HG03108 (cell line): Measurements from ENCODE around the gene E2F4.

ENCODE experiments used
- ATAC-seq: cut with Tn5 transposase; IDR thresholded peaks from one replicate; pipeline ENCODE4 v1.9.1; 2021; ENCODE audit warnings: moderate library complexity; ENCODE audit not compliant: unreplicated experiment

E2F4 gene

DNA sequence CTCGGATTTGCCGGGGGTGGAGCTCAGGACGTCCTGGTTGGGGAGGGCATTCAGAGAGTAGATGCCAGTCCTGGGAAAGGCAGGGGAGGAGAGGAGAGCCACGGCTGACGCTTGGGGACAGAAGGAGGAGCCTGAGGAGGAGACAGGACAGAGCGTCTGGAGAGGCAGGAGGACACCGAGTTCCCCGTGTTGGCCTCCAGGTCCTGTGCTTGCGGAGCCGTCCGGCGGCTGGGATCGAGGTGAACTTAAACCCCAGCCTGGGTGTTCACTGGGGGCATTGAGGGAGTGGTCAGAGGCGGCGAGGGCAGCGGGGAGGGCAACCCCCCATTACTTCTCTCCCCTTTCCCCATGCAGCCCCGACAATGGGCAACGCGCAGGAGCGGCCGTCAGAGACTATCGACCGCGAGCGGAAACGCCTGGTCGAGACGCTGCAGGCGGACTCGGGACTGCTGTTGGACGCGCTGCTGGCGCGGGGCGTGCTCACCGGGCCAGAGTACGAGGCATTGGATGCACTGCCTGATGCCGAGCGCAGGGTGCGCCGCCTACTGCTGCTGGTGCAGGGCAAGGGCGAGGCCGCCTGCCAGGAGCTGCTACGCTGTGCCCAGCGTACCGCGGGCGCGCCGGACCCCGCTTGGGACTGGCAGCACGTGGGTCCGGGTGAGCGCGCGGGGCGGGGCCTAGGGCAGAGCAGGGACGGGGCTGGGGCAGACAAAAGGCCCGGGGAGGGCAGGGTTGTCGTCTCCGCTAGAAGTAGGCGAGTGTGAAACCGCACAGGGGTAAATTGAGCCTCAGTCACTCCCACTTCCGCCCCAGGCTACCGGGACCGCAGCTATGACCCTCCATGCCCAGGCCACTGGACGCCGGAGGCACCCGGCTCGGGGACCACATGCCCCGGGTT, 17.9 kb upstream of the E2F4 start:
- peak; percentile 38 for ATAC-seq

DNA sequence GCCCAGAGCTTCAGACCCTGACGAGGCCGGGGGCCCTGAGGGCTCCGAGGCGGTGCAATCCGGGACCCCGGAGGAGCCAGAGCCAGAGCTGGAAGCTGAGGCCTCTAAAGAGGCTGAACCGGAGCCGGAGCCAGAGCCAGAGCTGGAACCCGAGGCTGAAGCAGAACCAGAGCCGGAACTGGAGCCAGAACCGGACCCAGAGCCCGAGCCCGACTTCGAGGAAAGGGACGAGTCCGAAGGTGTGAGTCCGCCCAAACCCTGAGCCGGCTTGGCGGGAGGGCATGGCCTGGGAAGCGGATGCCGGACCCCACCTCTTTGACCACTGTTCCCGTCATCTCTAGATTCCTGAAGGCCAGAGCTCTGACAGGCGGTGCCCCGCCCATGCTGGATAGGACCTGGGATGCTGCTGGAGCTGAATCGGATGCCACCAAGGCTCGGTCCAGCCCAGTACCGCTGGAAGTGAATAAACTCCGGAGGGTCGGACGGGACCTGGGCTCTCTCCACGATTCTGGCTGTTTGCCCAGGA, 17.2 kb upstream of the E2F4 start:
- no peak for ATAC-seq

DNA sequence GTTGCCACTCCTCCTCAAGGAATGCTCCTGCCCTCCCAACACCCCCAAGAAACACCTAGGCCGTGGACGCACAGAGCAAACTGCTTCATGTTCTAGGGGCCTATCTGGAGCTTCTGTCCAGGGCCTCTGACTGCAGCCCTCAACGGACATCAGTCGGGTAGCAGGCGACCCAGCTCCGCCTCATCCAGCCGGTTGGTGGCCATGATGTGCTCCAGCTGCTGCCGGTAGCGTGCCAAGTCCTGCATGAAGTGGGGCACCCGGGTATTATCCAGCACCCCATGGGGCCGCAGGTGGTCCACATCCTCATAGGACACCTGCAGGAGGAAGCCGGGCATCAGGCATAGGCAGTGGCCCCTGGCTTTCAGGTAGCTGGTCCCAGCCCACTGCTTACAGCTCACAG, 15.3 kb upstream of the E2F4 start:
- no peak for ATAC-seq

DNA sequence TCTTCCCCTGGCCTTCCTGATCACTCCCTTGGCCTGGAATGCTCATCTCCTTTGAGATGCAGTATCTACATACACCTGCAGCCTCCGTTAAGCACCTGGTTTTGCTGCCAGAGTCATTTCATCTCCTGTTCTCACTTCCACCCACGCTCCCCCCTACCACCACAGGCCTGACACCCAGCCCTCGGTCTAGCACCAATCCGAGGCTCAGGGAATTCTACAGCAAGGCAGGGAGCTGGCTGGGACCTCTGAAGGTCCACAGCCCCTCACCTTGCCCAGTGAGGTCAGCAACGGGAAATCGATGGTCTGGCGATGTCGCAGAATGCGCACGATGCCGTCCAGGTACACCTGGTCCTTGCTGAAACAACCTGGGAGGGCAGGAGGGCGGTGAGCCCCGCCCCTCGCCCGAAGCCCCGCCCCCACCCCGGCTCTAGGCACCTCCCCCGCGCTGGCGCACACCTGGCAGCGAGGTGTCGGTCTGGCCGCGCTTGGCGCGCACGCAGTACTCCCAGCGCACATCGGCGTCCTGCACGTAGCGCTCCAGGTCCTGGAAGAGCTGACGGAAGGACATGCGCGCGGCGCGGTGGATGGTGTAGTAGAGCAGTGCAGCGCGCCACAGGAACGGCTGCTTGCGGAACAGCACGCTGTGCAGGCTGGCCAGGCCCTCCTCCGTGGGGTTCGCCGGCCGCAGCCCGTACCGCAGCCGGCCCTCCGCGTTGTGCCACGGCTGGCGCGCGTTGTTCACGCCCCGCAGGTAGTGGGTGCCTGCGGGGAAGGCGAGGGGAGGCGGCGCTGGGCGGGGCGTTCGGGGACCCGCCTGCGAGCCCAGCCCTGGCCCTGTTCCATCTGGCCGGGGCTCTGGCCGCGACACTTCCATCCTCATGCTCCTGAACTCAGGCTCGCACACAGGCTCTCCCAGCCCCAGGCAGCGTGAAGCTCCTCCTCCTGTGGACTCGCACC, 13.9 kb upstream of the E2F4 start:
- no peak for ATAC-seq

DNA sequence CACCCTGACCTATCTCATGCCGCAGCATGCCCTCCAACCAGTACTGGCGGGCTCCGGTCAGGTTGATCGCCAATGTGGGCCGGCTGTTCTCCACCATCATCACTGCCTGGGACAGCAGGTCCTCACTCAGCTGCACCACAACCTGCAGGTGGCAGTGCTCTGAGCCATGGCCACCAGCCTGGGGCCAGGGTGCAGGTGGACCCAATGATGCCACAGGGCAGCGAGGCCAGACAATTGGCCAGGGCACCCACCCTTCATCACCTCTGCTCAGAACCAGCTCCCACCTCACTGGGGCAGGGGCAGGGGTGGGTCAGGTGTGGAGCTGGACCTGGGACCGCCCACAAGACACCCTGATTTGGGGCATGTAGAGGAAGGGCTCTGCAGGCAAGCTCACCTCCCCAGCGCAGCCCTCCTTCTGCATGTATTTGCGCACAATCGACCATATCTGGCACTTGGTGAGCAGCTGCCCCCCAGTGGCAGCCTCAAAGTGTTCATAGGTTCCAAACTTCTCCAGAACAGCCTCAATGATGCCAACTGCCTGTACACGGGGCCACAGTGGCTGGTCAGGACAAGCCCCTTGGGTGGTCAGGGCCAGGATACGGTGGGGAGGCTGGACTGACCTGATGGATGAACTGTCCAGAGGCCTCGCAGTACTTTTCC, 12.4 kb upstream of the E2F4 start:
- no peak for ATAC-seq

DNA sequence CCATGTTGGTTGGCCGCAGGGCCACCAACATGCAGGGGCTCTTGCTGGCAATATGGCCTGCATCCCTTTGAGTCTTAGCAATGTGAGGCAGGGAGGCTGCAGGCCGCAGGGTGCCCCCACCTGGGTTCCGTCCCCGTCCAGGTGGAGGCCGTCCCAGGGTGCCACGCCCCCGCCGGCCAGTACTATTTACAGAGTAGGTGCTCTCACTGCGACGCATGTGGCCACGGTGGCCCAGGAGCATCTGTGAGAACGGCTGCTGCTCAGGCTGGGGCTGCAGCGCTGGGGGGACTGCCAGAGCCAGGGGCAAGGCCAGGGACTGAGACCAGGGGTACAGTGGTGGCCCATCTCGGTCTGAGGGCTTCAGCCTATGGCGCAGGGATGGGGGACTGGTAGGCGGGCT, 11.8 kb upstream of the E2F4 start:
- ATAC-seq: no peak

DNA sequence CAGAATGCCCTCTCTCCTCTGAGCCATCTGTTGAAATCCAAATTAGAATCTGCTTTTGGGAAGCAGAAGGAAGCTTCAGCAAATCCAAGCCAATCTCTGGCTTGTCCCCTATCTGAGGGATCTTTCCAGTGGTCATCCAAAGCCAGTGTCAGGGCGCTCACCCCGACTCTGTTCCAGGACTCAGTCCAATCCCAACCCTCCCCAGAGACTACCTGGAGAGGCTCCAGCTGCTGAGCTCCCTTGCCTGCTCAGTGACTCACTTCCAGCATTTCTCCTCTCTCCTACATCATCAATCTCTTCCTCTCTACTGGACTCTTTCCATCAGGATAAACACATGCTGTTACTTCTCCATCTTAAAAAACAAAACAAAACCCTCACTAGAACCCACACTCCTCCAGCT, 10.6 kb upstream of the E2F4 start:
- no peak for ATAC-seq

DNA sequence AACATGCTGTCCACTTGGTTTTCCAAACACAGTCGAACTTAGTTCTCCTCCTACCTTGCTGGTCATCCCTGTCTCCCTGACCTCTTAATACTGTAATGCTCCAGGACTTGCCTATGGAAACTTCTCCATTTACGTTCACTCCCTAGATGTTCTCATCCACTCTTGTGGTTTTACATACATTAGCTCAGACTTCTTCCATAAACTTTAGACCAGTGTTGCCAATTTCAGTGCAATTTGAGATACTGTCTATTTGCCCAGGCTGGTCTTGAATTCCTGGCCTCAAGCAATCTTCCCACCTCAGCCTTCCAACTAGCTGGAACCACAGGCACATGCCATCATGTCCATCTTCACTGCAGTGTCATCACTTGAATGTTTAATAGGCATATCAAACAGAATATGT, 9.7 kb upstream of the E2F4 start:
- ATAC-seq: no peak

DNA sequence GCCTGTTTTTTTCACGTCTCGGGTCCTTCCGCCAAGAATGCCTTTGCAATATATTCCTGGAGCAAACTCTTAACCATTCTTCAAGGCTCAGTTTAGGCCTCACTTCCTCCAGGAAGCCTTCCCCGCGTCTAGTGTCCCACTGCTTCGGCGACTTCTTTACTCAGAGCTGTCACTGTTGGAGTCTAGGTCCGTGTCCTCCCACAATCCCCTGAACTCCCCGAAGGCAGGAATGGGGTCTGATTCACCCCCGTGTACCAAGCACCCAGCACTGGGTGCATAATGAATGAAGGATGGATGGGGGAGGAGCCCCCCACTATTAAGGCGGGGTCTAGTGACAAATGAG, 8.7 kb upstream of the E2F4 start:
- ATAC-seq: no peak

DNA sequence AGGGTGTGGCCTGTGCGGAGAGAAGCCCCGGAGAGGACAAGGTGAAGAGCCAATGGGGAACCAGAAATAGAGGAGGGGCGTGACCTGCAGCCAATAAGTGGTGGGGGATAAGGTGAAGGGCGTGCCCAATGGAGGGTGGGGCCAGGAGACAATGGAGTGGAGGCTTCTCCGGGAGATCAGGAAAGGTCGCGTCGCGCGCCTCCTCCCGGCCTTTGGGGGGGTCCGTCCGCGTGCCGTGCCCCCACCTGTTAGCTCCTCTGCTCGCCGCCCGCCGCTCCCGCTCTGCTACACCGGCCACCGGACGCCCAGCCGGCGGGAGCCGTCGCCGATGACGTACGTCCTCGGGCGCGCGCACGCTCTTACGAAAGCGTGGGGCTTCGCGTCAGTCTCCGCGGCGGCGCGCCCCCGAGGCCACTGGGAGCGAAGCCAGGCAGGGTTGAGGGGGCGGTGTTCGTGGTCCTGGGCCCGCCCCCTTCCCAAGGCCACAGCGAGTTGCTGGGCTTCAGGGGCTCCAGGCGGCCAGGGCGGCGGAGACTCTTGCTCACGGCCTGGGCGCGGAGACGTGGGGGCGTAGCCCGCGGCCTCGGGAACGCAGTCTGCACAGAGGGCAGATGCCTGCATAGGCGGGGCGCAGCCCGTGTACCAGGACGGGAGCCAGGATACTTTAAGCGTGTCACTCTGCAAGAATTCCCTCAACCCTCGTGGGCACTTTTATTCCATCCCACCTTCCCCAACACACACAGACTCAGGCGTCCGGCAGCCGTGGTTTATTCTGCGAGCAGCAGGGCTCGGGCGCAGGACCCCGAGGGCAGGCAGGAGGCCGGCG, 8.1 kb upstream of the E2F4 start, which contains the start of gene MATCAP1:
MATCAP1 (minus strand) TSS at position 337 of the 826 bp plus-strand sequence. CDS start 3,353 bp downstream, outside the sequence.
- ATAC-seq: peak; percentile 90

DNA sequence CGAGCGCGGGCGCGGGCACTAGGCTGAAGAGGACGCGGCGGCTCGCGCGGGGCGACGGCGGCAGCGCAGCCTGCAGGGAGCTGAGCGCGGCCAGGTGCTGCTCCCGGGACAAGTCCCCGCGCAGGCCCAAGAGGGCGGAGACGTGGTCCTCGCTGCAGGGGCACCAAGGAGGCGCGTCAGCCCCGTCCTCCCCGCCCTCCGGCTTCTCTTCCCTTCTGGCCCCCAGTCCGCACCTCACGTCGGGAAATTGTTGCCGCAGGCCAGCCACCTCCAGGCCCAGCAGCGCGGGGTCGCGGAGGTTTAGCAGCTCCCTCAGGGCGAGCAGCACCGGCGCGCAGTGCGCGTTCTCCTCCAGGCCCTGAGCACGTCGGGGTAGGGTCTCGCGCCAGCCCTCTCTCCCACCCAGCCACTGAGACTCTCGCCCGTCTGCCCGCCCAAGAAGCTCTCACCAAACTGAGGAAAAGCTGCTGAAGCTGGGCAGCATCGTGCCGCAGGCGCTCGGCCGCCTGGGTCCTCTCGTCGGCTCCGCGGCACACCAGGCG, 7.4 kb upstream of the E2F4 start:
- ATAC-seq: no peak

DNA sequence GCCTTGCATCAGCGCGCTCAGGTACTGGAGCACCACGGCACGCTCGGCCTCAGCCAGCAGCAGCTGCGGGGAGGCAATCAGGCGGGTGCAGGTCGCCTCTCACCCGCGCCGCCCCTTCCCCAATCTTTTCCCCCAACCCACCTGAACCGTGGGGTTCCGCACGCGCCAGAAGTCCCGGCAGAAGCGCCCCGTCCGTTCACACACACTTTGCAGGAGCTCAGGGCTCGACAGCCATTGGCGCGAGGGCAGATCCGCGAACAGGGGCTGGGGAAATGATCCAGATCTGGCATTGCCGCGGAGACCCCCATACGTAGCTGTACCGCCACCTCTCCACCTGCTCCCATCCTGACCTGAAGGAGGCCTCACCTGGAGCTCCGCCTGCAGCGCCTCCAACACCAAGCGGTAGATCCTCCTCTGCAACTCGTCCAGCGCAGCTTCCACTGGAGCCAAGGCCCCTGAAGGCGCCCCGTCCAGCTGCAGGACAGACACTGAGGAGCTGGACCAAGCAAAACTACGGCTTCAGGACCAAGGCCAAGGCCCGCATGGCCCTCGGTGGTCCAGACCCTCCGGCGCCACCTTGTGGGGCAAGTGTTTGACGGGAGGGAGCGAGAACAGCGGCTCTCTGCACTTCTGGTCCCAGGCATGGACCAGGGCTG, 6.8 kb upstream of the E2F4 start:
- ATAC-seq: no peak

DNA sequence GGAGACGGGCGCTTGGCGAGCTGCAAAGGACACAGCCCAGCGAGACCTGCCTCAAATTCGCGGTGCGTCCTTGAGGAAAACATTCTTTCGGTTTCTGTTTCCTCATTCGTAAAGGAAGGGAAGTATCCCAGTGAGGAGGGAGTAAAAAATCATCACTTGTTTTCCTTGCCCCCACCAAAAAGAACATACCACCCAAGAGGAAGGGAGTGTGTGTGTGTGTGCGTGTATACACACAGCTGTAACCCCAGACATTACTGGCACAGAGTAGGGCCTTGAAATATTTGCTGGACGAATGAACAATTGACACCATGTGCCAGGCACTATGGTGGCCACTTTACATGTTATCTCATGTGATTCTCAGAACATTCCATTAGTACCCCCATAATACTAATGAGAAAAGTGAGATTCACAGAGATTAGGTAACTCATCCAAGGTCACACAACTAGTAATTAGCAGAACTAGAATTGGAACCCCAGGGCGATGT, 6.3 kb upstream of the E2F4 start:
- no peak for ATAC-seq

DNA sequence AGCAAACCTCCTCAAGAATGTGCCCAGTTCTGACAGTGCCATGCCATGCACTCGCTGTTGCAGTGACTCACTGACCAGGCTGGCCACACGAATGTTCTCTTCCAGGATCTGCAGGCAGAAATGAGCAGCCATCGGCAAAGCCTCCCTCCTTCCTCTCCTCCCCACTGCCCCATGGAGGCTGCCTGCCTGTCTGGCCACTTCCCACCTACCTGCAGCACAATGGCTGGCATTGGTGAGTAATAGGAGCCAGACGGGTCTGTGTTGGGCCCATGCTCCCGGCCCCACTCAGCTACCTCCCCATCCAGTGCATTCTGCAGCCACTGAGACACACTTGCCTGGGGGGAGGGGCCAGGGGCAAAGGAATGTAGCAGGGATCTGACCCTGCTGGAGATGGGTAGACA, 5.4 kb upstream of the E2F4 start:
- ATAC-seq: no peak

DNA sequence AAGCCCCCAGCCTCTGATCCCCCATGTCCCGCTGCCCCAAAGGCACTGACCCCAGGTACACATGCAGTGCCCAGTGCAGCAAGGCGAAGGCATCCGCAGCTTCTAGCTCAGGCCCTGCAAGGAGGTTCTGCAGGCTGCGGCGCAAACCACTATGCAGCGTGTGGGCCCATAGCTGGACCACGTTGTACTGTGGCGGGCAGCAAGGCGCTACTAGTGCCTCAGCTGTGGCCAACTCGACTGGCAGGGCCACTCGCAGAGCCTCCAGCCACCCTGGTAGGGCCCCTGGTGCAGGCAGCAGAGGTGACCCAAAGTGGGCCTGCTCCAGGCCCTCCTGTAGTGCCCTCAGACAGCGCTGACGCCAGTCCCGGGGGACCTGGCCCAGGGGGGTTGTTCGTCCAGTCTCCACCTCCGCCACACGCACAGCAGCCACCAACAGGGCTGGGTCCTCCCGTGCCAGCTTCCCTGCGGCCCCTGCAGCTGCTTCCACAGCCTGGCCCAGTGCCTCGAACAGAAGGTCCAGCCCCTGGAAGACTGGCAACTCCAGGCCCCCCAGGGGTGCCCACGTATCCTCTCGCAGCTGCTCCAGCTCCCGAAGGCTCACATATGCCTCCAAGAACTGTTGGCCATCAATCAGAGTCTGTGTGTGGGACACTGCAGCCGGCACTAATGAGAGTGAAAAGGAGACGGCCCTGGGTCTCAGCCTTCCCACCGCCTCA, 4.6 kb upstream of the E2F4 start:
- no peak for ATAC-seq

DNA sequence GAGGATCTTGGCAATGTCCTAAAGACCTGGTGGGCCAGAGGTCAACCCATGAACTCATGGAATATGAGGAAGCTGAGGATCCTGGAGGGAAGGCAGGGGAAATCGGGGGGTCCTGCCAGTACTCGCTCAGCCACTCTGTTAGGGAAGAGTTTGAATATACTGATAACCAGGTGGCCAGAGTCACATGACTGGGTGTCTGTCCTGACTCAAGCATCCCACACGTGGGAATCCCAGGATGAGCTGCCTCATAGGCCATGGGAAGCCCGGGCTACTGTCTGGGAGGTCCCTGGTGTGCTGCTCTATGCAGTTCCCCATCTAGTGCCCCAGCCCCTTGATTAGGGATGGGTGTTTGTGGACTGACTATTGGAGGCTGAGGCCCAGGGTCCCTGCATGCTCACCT, 3.6 kb upstream of the E2F4 start:
- ATAC-seq: no peak

DNA sequence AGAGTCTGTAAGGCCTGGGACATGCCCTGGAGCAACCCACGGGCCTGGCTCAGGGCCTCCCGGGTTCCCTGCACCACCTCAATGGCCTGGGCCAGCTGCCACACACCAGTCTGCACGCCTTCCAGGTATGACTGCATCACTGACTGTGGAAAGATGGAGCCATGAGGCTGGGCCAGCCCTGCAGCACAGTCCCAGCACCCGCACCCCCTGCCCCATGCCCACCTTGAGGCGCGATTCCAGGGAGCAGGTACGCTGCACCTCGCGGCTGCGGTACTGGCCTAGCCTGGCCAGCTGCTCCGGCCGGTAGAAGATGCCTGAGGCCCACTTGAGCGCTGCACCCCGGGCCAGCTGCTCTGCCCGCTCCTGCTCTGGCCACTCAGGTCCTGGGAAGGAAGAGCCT, 3.2 kb upstream of the E2F4 start:
- ATAC-seq: no peak

DNA sequence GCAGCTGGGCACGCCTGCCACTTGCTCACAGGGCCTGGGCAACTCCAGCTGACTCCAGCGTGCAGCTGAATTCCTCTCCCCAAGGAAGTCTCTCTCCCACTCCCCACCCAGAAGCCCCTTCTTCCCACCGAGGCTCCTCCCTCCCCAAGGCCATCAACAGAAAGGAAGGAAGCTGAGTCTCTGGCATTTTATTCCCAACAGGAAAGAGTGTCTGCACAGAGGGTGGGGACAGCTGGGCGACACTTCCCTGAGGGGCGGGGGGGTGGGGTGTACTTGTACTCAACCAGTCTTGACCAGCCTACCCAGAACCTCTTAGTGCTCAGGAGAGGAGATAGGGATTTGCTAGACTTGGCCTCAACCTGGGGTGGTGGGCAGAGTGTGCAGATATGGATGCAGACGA, 1.9 kb upstream of the E2F4 start, which contains the start of gene EXOC3L1:
EXOC3L1 (minus strand) TSS at position 96 of the 400 bp plus-strand sequence. CDS start 460 bp downstream, outside the sequence.
- no peak for ATAC-seq
